K562 (cell line): ENCODE results near the gene ANKRD24. TPM values are rescaled to one million over a fixed set of nuclear protein-coding genes. Genes with fewer than 3 reads are reported as not detected.

Source experiments
- BRCA1 ChIP-seq, 2 experiments: fragments of 450-650 bp in 1 of 2; sonication (generic) in 1 of 2; formaldehyde crosslinking in 1 of 2; IDR thresholded peaks; 2 replicates each; pipeline versions ENCODE4 v1.5.0 to v1.6.1; 2017 to 2020; ENCODE audit warnings: mild to moderate bottlenecking in 1 of 2, missing genetic modification reagents in 1 of 2
- FOXA3 ChIP-seq, 2 experiments: fragments of 450-650 bp in 1 of 2; sonication (generic) in 1 of 2; formaldehyde crosslinking; IDR thresholded peaks in 1 of 2; conservative IDR thresholded peaks in 1 of 2; 2 replicates each; pipeline versions ENCODE4 v1.4.0 to v1.8.0; 2020 to 2022; ENCODE audit warnings: mild to moderate bottlenecking in 2 of 2, missing genetic modification reagents in 1 of 2
- HDAC2 ChIP-seq: fragments of 450-650 bp; IDR thresholded peaks from 2 replicates; pipeline ENCODE4 v1.6.1; 2016; ENCODE audit warnings: mild to moderate bottlenecking
- NBN ChIP-seq: fragments of 450-650 bp; IDR thresholded peaks from 2 replicates; pipeline ENCODE4 v1.6.1; 2016; ENCODE audit warnings: low read depth, mild to moderate bottlenecking
- TRIM25 ChIP-seq: fragments of 450-650 bp; IDR thresholded peaks from 2 replicates; pipeline ENCODE4 v1.7.0; 2016; ENCODE audit warnings: borderline replicate concordance
- TRIM28 ChIP-seq: fragments of 450-650 bp; IDR thresholded peaks from 2 replicates; pipeline ENCODE4 v1.6.1; 2017
- ZKSCAN8 ChIP-seq: fragments of 200-800 bp; sonication (Bioruptor generic); IDR thresholded peaks from 2 replicates; pipeline ENCODE4 v1.6.1; 2016; ENCODE audit warnings: missing genetic modification characterization, missing compliant biosample characterization
- ZNF121 ChIP-seq: sonication (generic); formaldehyde crosslinking; conservative IDR thresholded peaks from 2 replicates; pipeline ENCODE4 v1.8.0; 2022; ENCODE audit warnings: missing genetic modification reagents
- polyA plus RNA-seq, 8 experiments: library from polyadenylated mRNA; depleted of rRNA in 4 of 8; stranded (reverse) in 5 of 8; unstranded in 3 of 8; fragments of >200 nt; fragmentation: Nextera tagmentation in 2 of 8; fragmentation: Illumina TruSeq in 1 of 8; extraction: Ambion mirVana in 2 of 8; extraction: Trizol in 1 of 8; gene quantifications; 2 replicates each; pipeline versions ENCODE4 v1.2.1 to v1.2.3, GENCODE V29; 2011 to 2014; ENCODE audit warnings: inconsistent platforms in 1 of 8, missing spikeins in 1 of 8
- total RNA-seq, 7 experiments: library from RNA; depleted of rRNA in 6 of 7; stranded (reverse); fragments of >200 nt in 6 of 7; fragmentation: Illumina TruSeq in 2 of 7; extraction: Trizol in 2 of 7; gene quantifications; 2 replicates each; pipeline versions ENCODE4 v1.2.1 to v1.2.3, GENCODE V29; 2011 to 2021; ENCODE audit warnings: low replicate concordance in 1 of 7
- TF ChIP-seq, protein P1 (sequence below): sonication (generic); formaldehyde crosslinking; IDR thresholded peaks from 2 replicates; pipeline ENCODE4 v1.8.0; 2022; ENCODE audit warnings: missing genetic modification reagents, mild to moderate bottlenecking, borderline replicate concordance

The ANKRD24 gene
- total and polyA plus RNA-seq, 9 of the 15 experiments (the other 6 are each of a cell fraction or from before 2014, with no cell fraction given), result 0.07 to 0.12 (median 0.09) TPM; not detected in 5

DNA sequence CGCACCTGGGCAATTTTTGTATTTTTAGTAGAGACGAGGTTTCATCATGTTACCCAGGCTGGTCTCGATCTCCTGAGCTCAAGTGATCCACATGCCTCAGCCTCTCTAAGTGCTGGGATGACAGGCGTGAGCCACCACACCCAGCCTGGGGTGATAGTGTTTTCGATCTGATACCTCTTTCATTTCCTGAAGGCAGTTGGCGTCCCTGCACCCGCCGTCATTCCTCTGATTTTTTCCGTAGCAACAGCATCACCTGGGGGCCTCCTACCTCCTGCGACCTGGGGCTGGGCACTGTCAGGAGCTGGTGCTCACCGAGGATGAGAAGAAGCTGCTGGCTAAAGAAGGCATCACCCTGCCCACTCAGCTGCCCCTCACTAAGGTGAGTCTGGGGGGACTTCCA is 18.2 kb upstream of the ANKRD24 start (continued):
- TF ChIP-seq FOXA3 (CRISPR knock-in tag; conservative IDR thresholded peaks at IDR 0.05 in 1 of 2, IDR thresholded peaks at IDR 0.05 in 1 of 2) (no peak), ZNF121 (CRISPR knock-in tag) (no peak), BRCA1 (IDR thresholded peaks at IDR 0.05) (no peak), BRCA1 (CRISPR knock-in tag; IDR thresholded peaks at IDR 0.05) (no peak), HDAC2 (no peak), TRIM28 (no peak), TRIM25 (no peak), NBN (no peak), ZKSCAN8 (CRISPR knock-in tag) (no peak)
- TF ChIP-seq, protein P1, sequence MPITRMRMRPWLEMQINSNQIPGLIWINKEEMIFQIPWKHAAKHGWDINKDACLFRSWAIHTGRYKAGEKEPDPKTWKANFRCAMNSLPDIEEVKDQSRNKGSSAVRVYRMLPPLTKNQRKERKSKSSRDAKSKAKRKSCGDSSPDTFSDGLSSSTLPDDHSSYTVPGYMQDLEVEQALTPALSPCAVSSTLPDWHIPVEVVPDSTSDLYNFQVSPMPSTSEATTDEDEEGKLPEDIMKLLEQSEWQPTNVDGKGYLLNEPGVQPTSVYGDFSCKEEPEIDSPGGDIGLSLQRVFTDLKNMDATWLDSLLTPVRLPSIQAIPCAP (CRISPR knock-in tag), result no peak
- TF ChIP-seq, all 486 proteins: peak for 0
